ENCODE data around the gene SLC12A7.

GRCh38 chr5:1143670-1143951 lies 31.7 kb upstream of the SLC12A7 start:
- TF ChIP-seq CTCF (conservative IDR thresholded peaks at IDR 0.05; ENCODE audit: low read length): no peak
- TF ChIP-seq EZH2phosphoT487 (IDR thresholded peaks at IDR 0.05; ENCODE audit: borderline replicate concordance, low read depth, low read length): no peak
